ENCODE measurements around the gene CLEC11A. TPM values are rescaled to one million over a fixed set of nuclear protein-coding genes. Genes with fewer than 3 reads are reported as not detected.
A peak's percentile ranks its signal among the peaks of the same experiment; 100 is the strongest.

The CLEC11A gene
- total and polyA plus RNA-seq, 10 of the 15 experiments (the other 5 are each of a cell fraction or from before 2014, with no cell fraction given), result not detected

DNA sequence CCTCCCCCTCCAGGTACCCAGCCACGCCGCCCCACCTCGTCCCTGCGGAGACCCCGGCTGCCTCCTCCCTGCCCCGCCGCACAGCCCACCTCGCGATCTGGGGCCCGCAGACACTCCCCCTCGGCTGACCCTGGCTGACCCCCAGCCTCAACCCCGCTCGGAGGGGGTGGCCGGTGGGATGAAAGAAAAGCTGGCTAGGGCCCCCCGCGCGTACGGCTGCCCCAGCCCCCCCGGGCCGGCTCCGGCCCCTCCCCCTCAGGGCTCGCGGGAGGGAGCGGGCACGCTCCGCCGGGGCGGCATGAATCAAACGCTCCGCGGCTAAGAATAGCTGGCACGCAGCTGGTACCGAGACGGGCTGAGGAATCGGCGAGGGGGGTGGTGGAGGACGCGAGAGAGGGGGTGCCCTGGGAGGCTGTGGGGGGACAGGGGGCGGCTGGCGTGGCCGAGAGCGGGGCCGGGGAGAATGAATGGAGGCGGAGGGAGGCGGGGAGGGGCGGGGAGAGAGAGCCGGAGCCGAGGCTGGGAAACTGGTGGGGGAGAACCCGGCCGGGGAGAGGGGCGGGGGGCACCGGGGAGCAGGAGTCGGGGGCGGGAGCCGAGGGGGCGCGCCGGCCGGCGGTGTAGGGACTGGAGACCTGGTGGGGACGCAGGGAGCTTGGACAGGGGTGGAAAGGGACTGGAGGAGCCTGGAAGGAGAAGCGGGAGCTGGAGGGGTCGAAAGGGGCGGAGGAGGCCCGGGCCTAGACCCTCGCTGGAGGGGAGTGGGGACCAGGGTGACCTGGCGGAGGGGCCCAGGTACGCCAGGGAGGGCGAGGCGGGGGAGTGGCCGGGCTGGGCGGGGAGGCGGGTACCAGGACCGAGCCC is 4.7 kb upstream of the CLEC11A start:
- no peak for DNase-seq (ENCODE audit: low read depth, low spot score)
- Histone ChIP-seq H3K4me3 (no peak overlapping the region), H3K4me1 (ENCODE audit: control insufficient read depth, insufficient read depth, low read length) (no peaks in the 10 kb centered on the region), H4K20me1 (ENCODE audit: control insufficient read depth, insufficient read depth) (no peaks in the 10 kb centered on the region), H3K79me2 (ENCODE audit: control insufficient read depth, insufficient read depth, low read length) (no peaks in the 10 kb centered on the region), H3K36me3 (ENCODE audit: control insufficient read depth in 2 of 2, insufficient read depth in 2 of 2, low read length in 1 of 2) (no peaks in the 10 kb centered on the region), H3K27me3 (replicated peaks in 1 of 2; ENCODE audit: control insufficient read depth in 2 of 2, insufficient read depth in 2 of 2, low read length in 1 of 2) (peaks cover 7 to 9% of the 10 kb centered on the region in 2 experiments), H3K4me2 (ENCODE audit: control insufficient read depth, insufficient read depth) (no peak overlapping the region), H3K9ac (ENCODE audit: control insufficient read depth, insufficient read depth, low read length) (no peak overlapping the region), H3K9me3 (replicated peaks; ENCODE audit: control insufficient read depth, insufficient read depth, low read length) (no peaks in the 10 kb centered on the region; the same call in 2 of the 3 replicates), H2AFZ (ENCODE audit: control insufficient read depth, low read depth, low read length) (no peak overlapping the region), H3K27ac (ENCODE audit: control insufficient read depth, insufficient read depth) (no peak overlapping the region)
- no peak for ATAC-seq
- in situ Hi-C loops (cut with MboI) (no loop called here), intact Hi-C loops (cut with micrococcal nuclease; ENCODE audit: unreplicated experiment) (no loop called here)
- ChIA-PET CTCF (no interaction called here), SMC1A (ENCODE audit: uncharacterized antibody, unreplicated experiment) (no interaction called here), POLR2A (no interaction called here), RAD21 (ENCODE audit: unreplicated experiment) (no interaction called here)
- WGBS (ENCODE audit: insufficient coverage, insufficient replicate concordance, low lambda C conversion rate, missing lambda C conversion rate), result 3% methylated on average over 13 of the region's 74 CpGs
- TF ChIP-seq SMAD5 (IDR thresholded peaks at IDR 0.05; ENCODE audit: low read depth), result no peak
- TF ChIP-seq SUZ12 (IDR thresholded peaks at IDR 0.05; ENCODE audit: unreplicated experiment), result peak; percentile 59
- TF ChIP-seq ZNF384 (IDR thresholded peaks at IDR 0.05; ENCODE audit: borderline replicate concordance, low read depth, low read length), result no peak
- no TSS peak for BruUV-seq (replicated peaks)
- FAIRE-seq, result no peak

- ChIA-PET SMC1A (ENCODE audit: uncharacterized antibody, unreplicated experiment) (no interaction called here), RAD21 (ENCODE audit: unreplicated experiment) (no interaction called here), CTCF (no interaction called here), POLR2A (no interaction called here)
- no TSS peak for BruUV-seq (replicated peaks)
- no peaks in the 10 kb centered on the region for H3K4me1 ChIP-seq (ENCODE audit: control insufficient read depth, insufficient read depth, low read length)
- WGBS (ENCODE audit: insufficient coverage, insufficient replicate concordance, low lambda C conversion rate, missing lambda C conversion rate), result 10% methylated on average over 11 of the region's 30 CpGs
- no peaks in the 10 kb centered on the region; the same call in 2 of the 3 replicates for H3K9me3 ChIP-seq (replicated peaks; ENCODE audit: control insufficient read depth, insufficient read depth, low read length)
- in situ Hi-C loops (cut with MboI), result no loop called here
- TF ChIP-seq ATF3 (IDR thresholded peaks at IDR 0.05; ENCODE audit: borderline replicate concordance, extremely low read depth, low read depth, low read length), result no peak
- no peak for TF ChIP-seq SP1 (IDR thresholded peaks at IDR 0.05; ENCODE audit: low read depth, low read length)
- no peak for TF ChIP-seq ZNF622 (IDR thresholded peaks at IDR 0.05)
- TF ChIP-seq NFXL1 (IDR thresholded peaks at IDR 0.05; ENCODE audit: borderline replicate concordance), result no peak
- TF ChIP-seq, protein P1, sequence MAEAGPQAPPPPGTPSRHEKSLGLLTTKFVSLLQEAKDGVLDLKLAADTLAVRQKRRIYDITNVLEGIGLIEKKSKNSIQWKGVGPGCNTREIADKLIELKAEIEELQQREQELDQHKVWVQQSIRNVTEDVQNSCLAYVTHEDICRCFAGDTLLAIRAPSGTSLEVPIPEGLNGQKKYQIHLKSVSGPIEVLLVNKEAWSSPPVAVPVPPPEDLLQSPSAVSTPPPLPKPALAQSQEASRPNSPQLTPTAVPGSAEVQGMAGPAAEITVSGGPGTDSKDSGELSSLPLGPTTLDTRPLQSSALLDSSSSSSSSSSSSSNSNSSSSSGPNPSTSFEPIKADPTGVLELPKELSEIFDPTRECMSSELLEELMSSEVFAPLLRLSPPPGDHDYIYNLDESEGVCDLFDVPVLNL (IDR thresholded peaks at IDR 0.05; ENCODE audit: low read depth, low read length), result no peak
- no peak for FAIRE-seq
- H3K4me3 ChIP-seq, result no peak overlapping the region
- H3K27me3 ChIP-seq (replicated peaks in 1 of 2; ENCODE audit: control insufficient read depth in 2 of 2, insufficient read depth in 2 of 2, low read length in 1 of 2), result peaks cover 7 to 9% of the 10 kb centered on the region in 2 experiments
- no peak overlapping the region for H3K4me2 ChIP-seq (ENCODE audit: control insufficient read depth, insufficient read depth)
- no peaks in the 10 kb centered on the region for H4K20me1 ChIP-seq (ENCODE audit: control insufficient read depth, insufficient read depth)
- H2AFZ ChIP-seq (ENCODE audit: control insufficient read depth, low read depth, low read length), result no peak overlapping the region
- no peak overlapping the region for H3K9ac ChIP-seq (ENCODE audit: control insufficient read depth, insufficient read depth, low read length)
- intact Hi-C loops (cut with micrococcal nuclease; ENCODE audit: unreplicated experiment), result no loop called here
- no peaks in the 10 kb centered on the region for H3K79me2 ChIP-seq (ENCODE audit: control insufficient read depth, insufficient read depth, low read length)
- no peak overlapping the region for H3K27ac ChIP-seq (ENCODE audit: control insufficient read depth, insufficient read depth)
- H3K36me3 ChIP-seq (ENCODE audit: control insufficient read depth in 2 of 2, insufficient read depth in 2 of 2, low read length in 1 of 2), result no peaks in the 10 kb centered on the region
- DNase-seq (ENCODE audit: low read depth, low spot score), result no peak
- no peak for ATAC-seq
Measured at GRCh38 chr19:50719119-50719435, 4.1 kb upstream of the CLEC11A start.
